GM10248 (cell line): Measurements from ENCODE around the gene PRPF38A.

Source experiments
- CTCF ChIA-PET: fragments of 300-600 bp; sonication (Branson Sonifier 250); formaldehyde crosslinking; extraction: SDS; loops from one replicate; lab custom pipeline; 2021; ENCODE audit warnings: antibody characterized with exemption; lab: Yijun Ruan, JAX
- POLR2A ChIA-PET: fragments of 350-650 bp; sonication (Branson Sonifier 250); formaldehyde crosslinking; extraction: SDS; loops from one replicate; lab custom pipeline; 2020; ENCODE audit warnings: antibody characterized with exemption; lab: Yijun Ruan, JAX
- DNase-seq: peaks from one replicate; pipeline ENCODE4 v3.0.0; 2012; ENCODE audit errors: extremely low spot score
- TF ChIP-seq, protein P1 (sequence below): IDR thresholded peaks from 2 replicates; pipeline ENCODE4 v1.5.1; 2012; ENCODE audit warnings: mild to moderate bottlenecking, low read depth; ENCODE audit errors: extremely low read depth, missing control alignments, control extremely low read depth

The PRPF38A gene

DNA sequence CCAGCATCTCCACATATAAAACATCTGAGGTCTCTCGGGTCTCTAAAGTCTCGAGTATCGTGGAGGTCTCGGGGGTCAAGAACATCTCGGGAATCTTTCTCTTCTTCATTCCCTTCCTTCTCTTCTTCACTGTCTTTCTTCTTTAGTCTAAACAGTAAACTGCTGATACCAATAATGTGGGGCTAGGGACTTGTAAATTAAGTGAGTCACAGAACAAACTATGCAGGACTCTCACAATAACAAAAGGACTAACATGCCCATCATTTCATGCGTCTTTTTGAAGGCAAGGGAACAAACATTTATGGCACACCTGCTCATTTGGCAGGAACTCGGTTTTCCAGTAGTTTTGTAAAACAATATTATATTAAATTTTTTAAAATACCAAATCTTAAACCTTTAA lies 32.4 kb downstream of the PRPF38A start:
- DNase-seq, result no peak
- CTCF ChIA-PET, result no interaction called here
- TF ChIP-seq, protein P1, sequence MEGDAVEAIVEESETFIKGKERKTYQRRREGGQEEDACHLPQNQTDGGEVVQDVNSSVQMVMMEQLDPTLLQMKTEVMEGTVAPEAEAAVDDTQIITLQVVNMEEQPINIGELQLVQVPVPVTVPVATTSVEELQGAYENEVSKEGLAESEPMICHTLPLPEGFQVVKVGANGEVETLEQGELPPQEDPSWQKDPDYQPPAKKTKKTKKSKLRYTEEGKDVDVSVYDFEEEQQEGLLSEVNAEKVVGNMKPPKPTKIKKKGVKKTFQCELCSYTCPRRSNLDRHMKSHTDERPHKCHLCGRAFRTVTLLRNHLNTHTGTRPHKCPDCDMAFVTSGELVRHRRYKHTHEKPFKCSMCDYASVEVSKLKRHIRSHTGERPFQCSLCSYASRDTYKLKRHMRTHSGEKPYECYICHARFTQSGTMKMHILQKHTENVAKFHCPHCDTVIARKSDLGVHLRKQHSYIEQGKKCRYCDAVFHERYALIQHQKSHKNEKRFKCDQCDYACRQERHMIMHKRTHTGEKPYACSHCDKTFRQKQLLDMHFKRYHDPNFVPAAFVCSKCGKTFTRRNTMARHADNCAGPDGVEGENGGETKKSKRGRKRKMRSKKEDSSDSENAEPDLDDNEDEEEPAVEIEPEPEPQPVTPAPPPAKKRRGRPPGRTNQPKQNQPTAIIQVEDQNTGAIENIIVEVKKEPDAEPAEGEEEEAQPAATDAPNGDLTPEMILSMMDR, result no peak
- POLR2A ChIA-PET, result no interaction called here

DNA sequence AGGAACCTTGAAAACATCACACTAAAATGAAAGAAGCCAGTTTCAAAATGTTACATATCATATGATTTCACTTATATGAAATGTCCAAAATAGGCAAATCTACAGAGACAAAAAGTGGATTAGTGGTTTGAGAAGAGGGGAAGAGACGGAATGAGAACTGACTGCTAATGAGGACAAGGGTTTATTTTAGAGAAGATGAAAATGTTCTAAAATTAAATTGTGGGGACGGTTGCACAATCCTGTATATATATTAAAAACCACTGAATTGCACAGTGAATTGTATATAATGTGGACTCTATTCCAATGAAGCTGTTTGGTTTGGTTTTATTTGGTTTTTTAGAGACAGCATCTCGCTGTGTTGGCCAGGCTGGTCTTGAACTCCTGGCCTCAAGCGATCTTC lies 35.6 kb downstream of the PRPF38A start:
- ChIA-PET CTCF (interaction anchor here (0.6 to 0.9 kb wide), 2 partner anchors 8 to 13 kb away, joined by 3 read pairs; no protein-coding TSS in a partner anchor), POLR2A (no interaction called here)
- DNase-seq, result no peak
- TF ChIP-seq, protein P1, result no peak

DNA sequence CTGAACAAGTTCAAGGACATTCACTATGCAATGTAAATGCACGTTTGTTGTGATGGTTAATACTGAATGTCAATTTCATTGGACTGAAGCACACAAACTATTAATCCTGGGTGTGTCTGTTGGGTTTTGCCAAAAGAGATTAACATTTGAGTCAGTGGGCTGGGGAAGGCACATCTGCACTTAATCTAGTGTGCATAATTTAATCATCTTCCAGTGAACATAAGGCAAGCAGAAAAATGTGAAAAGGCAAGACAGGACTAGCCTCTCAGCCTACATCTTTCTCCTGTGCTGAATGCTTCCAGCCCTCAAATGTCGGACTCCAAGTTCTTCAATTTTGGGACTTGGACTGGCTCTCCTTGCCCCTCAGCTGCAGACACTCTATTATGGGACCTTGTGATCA lies 40.1 kb downstream of the PRPF38A start:
- TF ChIP-seq, protein P1, result no peak
- DNase-seq, result no peak
- CTCF ChIA-PET, result no interaction called here
- POLR2A ChIA-PET, result no interaction called here

DNA sequence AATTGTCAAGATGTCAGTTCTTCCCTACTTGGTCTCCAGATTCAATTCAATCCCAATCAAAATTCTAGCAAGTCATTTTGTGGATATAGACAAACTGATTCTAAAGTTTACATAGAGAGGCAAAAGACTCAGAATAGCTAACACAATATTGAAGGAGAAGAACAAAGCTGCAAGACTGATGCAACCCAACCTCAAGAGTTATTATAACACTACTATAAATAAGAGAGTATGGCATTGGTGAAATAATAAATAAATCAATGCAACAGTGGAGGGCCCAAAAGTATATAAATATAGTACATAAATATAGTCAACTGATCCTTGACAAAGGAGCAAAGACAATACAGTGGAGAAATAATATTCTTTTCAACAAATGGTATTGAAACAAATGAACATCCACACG lies 49.7 kb downstream of the PRPF38A start:
- CTCF ChIA-PET, result interaction anchor here (1.5 kb wide), 1 partner anchor 14 kb away, joined by 3 read pairs; no protein-coding TSS in a partner anchor
- POLR2A ChIA-PET, result no interaction called here
- DNase-seq, result no peak
- TF ChIP-seq, protein P1, result no peak

DNA sequence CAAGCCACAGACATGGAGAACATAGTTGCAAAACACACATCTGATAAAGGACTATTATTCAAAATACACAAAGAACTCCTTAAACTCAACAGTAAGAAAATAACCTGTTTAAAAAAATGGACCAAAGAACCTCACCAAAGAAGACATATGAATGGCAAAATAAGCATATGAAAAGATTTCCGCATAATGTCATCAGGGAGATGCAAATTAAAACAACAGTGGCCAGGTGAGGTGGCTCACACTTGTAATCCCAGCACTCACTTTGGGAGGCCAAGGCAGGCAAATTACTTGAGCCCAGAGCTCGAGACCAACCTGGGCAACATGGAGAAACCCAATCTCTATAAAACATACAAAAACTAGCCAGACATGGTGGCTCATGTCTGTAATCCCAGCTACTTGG lies 50.4 kb downstream of the PRPF38A start:
- ChIA-PET CTCF (interaction anchor here (1.3 kb wide), 1 partner anchor 59 kb away, joined by 3 read pairs; no protein-coding TSS in a partner anchor), POLR2A (no interaction called here)
- DNase-seq, result no peak
- TF ChIP-seq, protein P1, result no peak

DNA sequence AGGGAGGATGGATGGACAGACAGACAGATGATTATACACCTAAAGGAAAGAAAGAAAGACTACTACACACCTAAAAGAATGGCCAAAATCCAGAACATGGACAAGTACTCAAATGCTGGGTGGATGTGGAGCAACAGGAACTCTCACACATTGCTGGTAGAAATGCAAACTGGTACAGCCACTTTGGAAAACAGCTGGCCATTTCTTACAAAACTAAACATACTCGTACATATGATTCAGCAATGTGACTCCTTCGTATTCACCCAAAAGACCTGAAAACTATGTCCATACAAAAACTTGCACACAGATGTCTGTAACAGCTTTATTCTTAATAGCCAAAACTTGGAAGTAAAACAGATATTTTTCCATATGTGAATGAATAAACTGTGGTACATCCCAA lies 51.3 kb downstream of the PRPF38A start:
- TF ChIP-seq, protein P1, result no peak
- POLR2A ChIA-PET, result no interaction called here
- CTCF ChIA-PET, result interaction anchor here (1.0 to 1.3 kb wide), 2 partner anchors 10 to 60 kb away, joined by 3 read pairs; no protein-coding TSS in a partner anchor

DNA sequence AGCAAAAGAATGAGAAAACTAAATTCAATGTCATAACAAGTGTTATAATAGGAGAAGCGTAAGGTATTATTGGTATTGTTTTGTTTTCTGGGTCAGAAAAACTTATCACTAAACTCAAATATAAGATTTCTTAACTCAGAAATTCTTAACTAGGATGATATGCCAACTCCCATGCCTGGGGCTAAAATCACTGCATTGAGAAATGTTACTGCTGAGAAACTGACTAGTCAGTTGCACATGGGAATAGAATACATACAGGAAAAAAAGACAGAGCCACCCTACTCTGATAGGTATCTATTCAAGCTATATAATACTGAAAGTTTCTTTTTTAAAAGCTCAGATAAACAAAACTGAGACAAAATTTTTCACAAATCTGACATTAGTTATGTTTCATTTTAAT lies 56.3 kb downstream of the PRPF38A start:
- TF ChIP-seq, protein P1, result no peak
- ChIA-PET POLR2A (no interaction called here), CTCF (interaction anchor here (1.1 to 2.4 kb wide), 3 partner anchors 11 to 57 kb away, joined by 3 to 9 read pairs (median 3); partner anchors contain the start of genes ORC1 and PRPF38A)
- DNase-seq, result no peak

More for the DNA sequence above, 51.3 kb downstream of the PRPF38A start:
- DNase-seq, result no peak
